NCI-H2196 (cell line): ENCODE measurements around the gene CYB5R3.

Experiments
- DNase-seq: peaks from one replicate; lab custom pipeline; 2025; ENCODE audit not compliant: unreplicated experiment; lab: John Stamatoyannopoulos, UW

The CYB5R3 gene

GRCh38 chr22:42646569-42647525 is 2.3 kb downstream of the CYB5R3 start:
- no peak for DNase-seq

- DNase-seq = no peak
Measured at GRCh38 chr22:42645938-42646568, 3.1 kb downstream of the CYB5R3 start.

- no peak for DNase-seq
Measured at GRCh38 chr22:42645341-42645937, 3.8 kb downstream of the CYB5R3 start.

- DNase-seq = no peak
Measured at GRCh38 chr22:42644422-42645340, 4.5 kb downstream of the CYB5R3 start.

- DNase-seq = no peak
Measured at GRCh38 chr22:42643634-42644421, 5.4 kb downstream of the CYB5R3 start.

- no peak for DNase-seq
Measured at GRCh38 chr22:42642806-42643633, 6.2 kb downstream of the CYB5R3 start.

GRCh38 chr22:42641801-42642413 is 7.3 kb downstream of the CYB5R3 start:
- DNase-seq = no peak

- DNase-seq = no peak
Measured at GRCh38 chr22:42639541-42640241, 9.5 kb downstream of the CYB5R3 start.

GRCh38 chr22:42637555-42637954 is 11.6 kb downstream of the CYB5R3 start:
- DNase-seq = no peak

GRCh38 chr22:42636506-42636905 is 12.7 kb downstream of the CYB5R3 start:
- no peak for DNase-seq

- DNase-seq = no peak
Measured at GRCh38 chr22:42635531-42635930, 13.7 kb downstream of the CYB5R3 start.

- DNase-seq = no peak
Measured at GRCh38 chr22:42633013-42633412, 16.2 kb downstream of the CYB5R3 start.

- no peak for DNase-seq
Measured at GRCh38 chr22:42632096-42632495, 17.1 kb downstream of the CYB5R3 start.

GRCh38 chr22:42630901-42631602 is 18.1 kb downstream of the CYB5R3 start:
- no peak for DNase-seq

GRCh38 chr22:42630211-42630610 is 19.0 kb downstream of the CYB5R3 start:
- DNase-seq = no peak

GRCh38 chr22:42627981-42628380 is 21.2 kb downstream of the CYB5R3 start:
- no peak for DNase-seq

GRCh38 chr22:42626951-42627625 is 22.1 kb downstream of the CYB5R3 start:
- DNase-seq = no peak
